Measurements from ENCODE around the gene CAMK2G.

- TF ChIP-seq, protein P1, sequence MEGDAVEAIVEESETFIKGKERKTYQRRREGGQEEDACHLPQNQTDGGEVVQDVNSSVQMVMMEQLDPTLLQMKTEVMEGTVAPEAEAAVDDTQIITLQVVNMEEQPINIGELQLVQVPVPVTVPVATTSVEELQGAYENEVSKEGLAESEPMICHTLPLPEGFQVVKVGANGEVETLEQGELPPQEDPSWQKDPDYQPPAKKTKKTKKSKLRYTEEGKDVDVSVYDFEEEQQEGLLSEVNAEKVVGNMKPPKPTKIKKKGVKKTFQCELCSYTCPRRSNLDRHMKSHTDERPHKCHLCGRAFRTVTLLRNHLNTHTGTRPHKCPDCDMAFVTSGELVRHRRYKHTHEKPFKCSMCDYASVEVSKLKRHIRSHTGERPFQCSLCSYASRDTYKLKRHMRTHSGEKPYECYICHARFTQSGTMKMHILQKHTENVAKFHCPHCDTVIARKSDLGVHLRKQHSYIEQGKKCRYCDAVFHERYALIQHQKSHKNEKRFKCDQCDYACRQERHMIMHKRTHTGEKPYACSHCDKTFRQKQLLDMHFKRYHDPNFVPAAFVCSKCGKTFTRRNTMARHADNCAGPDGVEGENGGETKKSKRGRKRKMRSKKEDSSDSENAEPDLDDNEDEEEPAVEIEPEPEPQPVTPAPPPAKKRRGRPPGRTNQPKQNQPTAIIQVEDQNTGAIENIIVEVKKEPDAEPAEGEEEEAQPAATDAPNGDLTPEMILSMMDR (IDR thresholded peaks at IDR 0.05; ENCODE audit: insufficient read depth, low read length, poor library complexity, severe bottlenecking): no peak
- no peak for TF ChIP-seq EZH2phosphoT487 (conservative IDR thresholded peaks at IDR 0.05; ENCODE audit: low read length)
Observed at GRCh38 chr10:73874267-73875138, at the start of gene CAMK2G.

Data from SU-DHL-6 (cell line).